ENCODE results near the gene LRRC18.
A peak's percentile ranks its signal among the peaks of the same experiment; 100 is the strongest.

Gene LRRC18

DNA sequence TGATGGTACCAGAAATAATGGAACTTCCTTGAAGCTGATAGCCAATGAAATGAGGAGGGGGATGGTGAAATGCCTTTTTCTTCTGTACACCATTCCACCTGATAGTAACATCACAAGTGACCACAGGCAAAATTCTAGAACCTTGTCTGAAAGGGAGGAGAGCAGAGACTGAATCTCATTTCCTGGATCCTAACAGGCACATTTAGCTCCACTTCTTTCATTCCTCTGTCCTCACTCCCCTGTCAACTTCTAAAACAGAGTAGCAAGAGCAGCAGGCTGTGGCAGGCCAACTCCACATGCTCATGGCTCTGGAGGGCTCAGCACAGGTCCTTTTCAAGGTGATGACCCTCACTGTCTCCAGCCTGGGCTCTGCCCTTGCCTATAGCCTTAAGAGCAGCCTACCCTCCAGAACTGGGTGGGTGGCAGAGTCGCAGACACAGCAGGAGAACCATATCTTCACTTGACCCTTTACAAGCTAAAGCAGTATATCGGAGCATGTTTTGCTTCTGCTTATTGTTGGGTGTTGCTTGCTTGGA lies at the start of gene LRRC18:
LRRC18 (minus strand) TSS at position 51 of the 536 bp plus-strand sequence. CDS start 25,685 bp downstream, outside the sequence.
- DNase-seq, result no peak

GRCh38 chr10:48985621-48986158 lies 46.0 kb upstream of the LRRC18 start:
- DNase-seq, result no peak

- no peak for DNase-seq
These were observed 44.2 kb upstream of the LRRC18 start for GRCh38 chr10:48983648-48984351.

DNA sequence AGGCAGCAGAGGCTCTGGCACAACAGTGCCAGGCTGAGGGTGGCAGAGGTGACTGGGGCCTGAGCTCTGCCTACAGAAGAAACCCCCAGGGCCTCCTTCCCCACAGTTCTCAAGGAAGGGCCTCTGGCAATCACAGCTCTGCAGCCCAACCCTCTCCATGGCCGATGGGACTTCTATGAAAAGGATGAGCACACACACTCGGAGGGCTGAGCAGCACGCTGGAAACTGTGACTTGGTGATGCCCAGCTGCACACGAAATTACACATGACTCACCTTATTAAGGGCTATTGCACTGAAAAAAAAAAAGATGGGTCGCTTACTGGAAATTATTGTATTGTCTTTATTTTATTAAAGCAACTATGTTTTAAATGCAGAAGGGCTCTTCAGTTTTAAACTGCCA lies 42.9 kb upstream of the LRRC18 start:
- peak; percentile 38 for DNase-seq

GRCh38 chr10:48981310-48981907 lies 41.8 kb upstream of the LRRC18 start:
- no peak for DNase-seq

GRCh38 chr10:48978318-48978717 lies 38.7 kb upstream of the LRRC18 start:
- no peak for DNase-seq

GRCh38 chr10:48976196-48976595 lies 36.6 kb upstream of the LRRC18 start:
- peak; percentile 1 for DNase-seq

GRCh38 chr10:48974510-48975156 lies 35.0 kb upstream of the LRRC18 start:
- no peak for DNase-seq

DNA sequence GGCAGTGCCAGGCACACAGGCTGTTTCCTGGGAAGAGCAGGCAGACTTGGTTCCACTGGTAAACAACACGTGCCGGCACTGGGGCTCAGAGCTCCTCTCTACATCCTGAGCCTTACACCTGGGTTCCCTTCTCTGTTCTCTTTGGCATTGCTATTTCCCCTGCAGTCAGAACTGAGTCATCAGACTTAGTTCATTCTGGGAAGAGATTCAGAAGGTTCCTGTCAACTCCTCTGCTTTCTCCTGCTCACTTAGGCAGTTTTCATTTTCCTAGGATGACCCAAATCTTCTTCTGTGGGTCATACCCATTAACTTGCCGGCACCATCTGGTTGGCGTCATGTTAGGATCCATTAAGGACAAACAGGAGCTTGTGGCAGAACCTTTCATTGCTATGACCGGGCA lies 33.4 kb upstream of the LRRC18 start:
- no peak for DNase-seq

- DNase-seq, result no peak
These were observed 31.0 kb upstream of the LRRC18 start for GRCh38 chr10:48970654-48971053.

DNA sequence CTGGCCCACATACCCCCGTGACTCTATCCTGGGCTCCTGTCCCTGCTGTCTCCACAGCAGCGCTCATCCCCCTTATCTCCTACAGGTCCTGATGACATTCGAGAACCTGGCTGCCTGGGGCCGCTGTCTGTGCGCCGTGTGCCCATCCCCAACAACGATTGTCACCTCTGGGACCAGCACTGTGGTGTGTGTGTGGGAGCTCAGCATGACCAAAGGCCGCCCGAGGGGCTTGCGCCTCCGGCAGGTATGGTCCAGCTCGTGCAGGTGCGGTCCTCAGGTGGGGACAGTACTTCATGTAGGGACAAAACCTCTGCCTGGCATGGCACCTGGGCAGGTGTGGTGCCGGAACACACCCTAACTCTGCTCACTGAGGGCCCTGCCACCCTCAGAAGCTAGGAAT lies 30.4 kb upstream of the LRRC18 start:
- no peak for DNase-seq

DNA sequence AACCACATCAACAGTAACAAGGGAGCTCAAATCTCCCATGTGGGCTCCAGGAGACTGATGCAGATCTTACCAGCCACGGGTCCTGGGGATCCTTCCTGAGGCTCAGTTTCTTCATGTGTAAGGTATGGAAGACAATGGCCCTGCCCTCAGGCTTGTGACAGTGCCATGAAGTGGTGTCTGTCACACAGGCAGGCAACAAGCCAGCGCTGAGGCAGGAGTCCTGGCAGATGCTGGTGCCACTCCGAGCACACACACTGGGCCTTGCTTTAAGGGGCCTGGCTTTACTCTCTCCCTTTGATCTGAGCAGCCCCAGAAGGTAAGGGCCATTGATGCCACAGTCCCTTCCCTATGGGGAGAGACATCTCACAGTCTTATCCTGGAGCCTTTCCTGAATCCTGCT lies 28.4 kb upstream of the LRRC18 start:
- DNase-seq, result no peak

GRCh38 chr10:48965460-48965859 lies 25.8 kb upstream of the LRRC18 start:
- no peak for DNase-seq

DNA sequence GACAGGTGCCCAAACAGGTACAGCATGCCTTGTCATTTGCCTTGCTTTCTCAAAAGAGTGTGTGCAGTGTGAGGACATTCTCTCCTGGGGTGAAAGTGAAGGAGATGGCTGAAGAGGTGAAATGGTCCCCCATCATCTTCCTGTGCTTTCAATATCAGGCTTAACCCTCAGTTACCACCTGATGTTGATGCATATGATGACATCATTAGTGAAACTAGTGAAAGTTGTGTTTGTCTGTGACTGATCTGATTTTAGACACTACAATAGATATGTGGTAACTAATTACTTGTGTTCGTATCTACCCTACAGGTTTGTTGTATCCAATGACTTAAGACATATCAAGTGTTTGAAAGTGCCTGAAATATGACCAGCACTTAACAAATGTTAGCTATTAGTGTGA lies 24.4 kb upstream of the LRRC18 start:
- no peak for DNase-seq

GRCh38 chr10:48958598-48959190 lies 19.1 kb upstream of the LRRC18 start:
- no peak for DNase-seq

- no peak for DNase-seq
These were observed 17.9 kb upstream of the LRRC18 start for GRCh38 chr10:48957361-48958151.

GRCh38 chr10:48951707-48952106 lies 12.1 kb upstream of the LRRC18 start:
- DNase-seq, result no peak

DNA sequence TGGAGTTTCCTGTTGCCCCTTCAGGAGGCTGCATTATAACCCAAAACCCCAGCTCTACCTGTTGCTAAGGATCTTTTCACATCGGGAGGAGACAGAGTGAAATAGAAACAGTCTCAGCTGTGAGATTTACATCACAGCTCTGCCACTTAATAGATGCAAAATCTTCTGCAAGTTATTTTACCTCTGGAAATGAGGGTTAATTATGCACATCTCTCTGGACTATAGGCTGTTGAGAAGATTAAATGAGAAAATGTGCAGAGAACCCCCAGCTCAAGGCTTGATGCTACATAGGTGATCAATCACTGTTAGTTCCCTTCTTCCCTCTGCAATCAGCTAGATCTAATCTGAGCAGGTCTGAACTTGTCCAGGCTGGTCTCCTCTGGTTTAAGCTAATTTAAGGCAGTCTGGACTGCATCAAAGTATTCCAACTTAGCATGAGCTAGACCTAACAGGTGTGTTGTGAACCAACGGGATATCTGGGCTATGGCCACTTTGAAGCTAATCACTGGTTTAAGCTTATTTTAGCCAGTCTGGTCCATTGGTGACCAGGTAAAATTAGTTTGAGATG lies 8.9 kb upstream of the LRRC18 start:
- no peak for DNase-seq

DNA sequence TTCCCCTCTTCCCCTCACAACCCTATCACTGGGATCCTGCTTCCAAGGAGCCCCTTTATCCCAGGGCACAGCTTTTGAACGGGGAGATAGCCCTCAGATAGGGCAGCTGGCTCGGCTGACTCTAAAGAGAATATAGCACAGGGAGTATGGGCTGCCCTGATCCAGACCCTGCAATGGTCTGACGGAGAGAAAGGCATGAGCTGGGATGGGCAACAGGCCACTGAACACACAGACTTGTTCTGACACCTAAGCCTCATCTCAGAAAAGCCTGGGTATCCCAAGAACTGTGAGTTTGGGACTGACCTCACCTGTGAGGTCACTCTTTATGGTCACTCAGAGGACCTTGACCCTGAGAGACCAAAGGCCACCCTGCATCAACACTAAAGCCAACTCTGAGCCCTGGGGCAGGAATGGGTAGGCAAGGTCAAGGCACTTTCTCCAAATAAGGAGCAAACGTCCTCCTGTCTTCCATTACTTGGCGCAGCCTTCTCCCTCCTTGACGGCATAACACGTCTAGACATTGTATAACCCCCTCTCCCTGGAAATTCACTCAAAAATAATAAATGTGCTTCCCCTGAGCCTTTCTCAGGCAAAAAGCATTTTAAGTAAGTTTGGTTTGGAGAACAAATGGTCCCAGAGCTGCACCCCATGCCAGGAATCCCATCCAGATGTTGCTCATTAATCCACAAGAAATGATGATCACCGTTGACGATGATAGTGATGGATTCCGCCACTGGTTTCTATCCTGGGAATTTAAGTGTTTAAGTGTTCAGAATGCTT lies 8.2 kb upstream of the LRRC18 start:
- no peak for DNase-seq

- DNase-seq, result no peak
These were observed 7.4 kb upstream of the LRRC18 start for GRCh38 chr10:48946891-48947500.

- no peak for DNase-seq
These were observed 6.7 kb upstream of the LRRC18 start for GRCh38 chr10:48946332-48946731.

Measured in DMS79 treated with DMSO at 0.1 percent for 48 hours (cell line).